Endothelial cell of umbilical vein (primary cell): ENCODE results near the gene VPS54.

Source experiments
- EZH2 ChIP-seq: IDR thresholded peaks from 2 replicates; pipeline ENCODE4 v1.6.1; 2012; ENCODE audit warnings: borderline replicate concordance, low read depth, mild to moderate bottlenecking, moderate library complexity, low read length, inconsistent platforms; ENCODE audit not compliant: severe bottlenecking
- FOS ChIP-seq: IDR thresholded peaks from 2 replicates; pipeline ENCODE4 v1.6.1; 2011; ENCODE audit warnings: mild to moderate bottlenecking, low read length, moderate library complexity, borderline replicate concordance; ENCODE audit not compliant: insufficient read depth
- JUN ChIP-seq: IDR thresholded peaks from 2 replicates; pipeline ENCODE4 v1.6.1; 2011; ENCODE audit warnings: borderline replicate concordance, low read depth; ENCODE audit not compliant: insufficient read length, insufficient read depth
- MAX ChIP-seq: IDR thresholded peaks from 2 replicates; pipeline ENCODE4 v1.6.1; 2011; ENCODE audit not compliant: insufficient read depth, insufficient read length
- MYC ChIP-seq: IDR thresholded peaks from one replicate; pipeline ENCODE4 v1.6.1; 2011; ENCODE audit warnings: mild to moderate bottlenecking, low read depth, low read length
- POLR2A ChIP-seq: IDR thresholded peaks from 2 replicates; pipeline ENCODE4 v1.6.1; 2012; ENCODE audit warnings: low read depth, mild to moderate bottlenecking, control low read depth, low read length
- POLR2AphosphoS5 ChIP-seq: IDR thresholded peaks from 2 replicates; pipeline ENCODE4 v1.6.1; 2012; ENCODE audit warnings: low read depth, mild to moderate bottlenecking, control low read depth, low read length, moderate library complexity; ENCODE audit not compliant: insufficient read depth
- TF ChIP-seq, protein P1 (sequence below), 2 donors: IDR thresholded peaks; 1 replicate in 1 of 2; 2 replicates in 1 of 2; pipeline ENCODE4 v1.5.1; 2011; ENCODE audit warnings: low read length in 2 of 2, mild to moderate bottlenecking in 2 of 2, moderate library complexity in 2 of 2, control low read depth in 1 of 2, inconsistent platforms in 1 of 2, low read depth in 1 of 2; ENCODE audit not compliant: insufficient read depth in 1 of 2; ENCODE audit errors: extremely low read depth in 1 of 2

DNA sequence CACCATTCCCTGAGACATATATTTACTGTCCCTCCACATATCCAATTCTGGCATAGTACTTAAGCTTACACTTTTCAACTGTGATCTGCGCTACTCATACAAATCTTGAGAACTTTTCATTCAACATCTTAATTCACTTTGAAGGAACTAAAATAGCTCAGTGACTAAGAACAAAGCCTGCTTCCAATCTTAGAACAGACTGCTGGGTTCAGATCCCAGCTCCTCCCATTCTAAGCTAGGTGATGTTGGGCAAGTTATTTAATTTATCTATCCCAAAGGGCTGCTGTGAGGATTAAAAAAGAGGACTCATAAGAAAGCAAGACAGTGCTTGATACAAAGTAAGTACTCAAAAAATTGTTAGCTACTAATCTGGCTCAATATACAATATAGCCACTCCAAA, 119.6 kb downstream of the VPS54 start:
- TF ChIP-seq EZH2 = no peak
- TF ChIP-seq, protein P1, sequence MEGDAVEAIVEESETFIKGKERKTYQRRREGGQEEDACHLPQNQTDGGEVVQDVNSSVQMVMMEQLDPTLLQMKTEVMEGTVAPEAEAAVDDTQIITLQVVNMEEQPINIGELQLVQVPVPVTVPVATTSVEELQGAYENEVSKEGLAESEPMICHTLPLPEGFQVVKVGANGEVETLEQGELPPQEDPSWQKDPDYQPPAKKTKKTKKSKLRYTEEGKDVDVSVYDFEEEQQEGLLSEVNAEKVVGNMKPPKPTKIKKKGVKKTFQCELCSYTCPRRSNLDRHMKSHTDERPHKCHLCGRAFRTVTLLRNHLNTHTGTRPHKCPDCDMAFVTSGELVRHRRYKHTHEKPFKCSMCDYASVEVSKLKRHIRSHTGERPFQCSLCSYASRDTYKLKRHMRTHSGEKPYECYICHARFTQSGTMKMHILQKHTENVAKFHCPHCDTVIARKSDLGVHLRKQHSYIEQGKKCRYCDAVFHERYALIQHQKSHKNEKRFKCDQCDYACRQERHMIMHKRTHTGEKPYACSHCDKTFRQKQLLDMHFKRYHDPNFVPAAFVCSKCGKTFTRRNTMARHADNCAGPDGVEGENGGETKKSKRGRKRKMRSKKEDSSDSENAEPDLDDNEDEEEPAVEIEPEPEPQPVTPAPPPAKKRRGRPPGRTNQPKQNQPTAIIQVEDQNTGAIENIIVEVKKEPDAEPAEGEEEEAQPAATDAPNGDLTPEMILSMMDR (IDR thresholded peaks at IDR 0.05; ENCODE audit: extremely low read depth in 1 of 2, insufficient read depth in 1 of 2, low read depth in 1 of 2, low read length in 2 of 2) = no peak
- no peak for TF ChIP-seq FOS
- TF ChIP-seq POLR2AphosphoS5 = no peak
- TF ChIP-seq POLR2A = no peak
- TF ChIP-seq JUN = no peak
- TF ChIP-seq MAX = no peak
- TF ChIP-seq MYC = no peak
